ENCODE data around the gene NR2C1.
"Not testable (repeated sequence)": the region's sequence is repeated elsewhere in the genome, so short reads cannot be mapped to it uniquely, and the experiment has no call there.

NR2C1 gene

DNA sequence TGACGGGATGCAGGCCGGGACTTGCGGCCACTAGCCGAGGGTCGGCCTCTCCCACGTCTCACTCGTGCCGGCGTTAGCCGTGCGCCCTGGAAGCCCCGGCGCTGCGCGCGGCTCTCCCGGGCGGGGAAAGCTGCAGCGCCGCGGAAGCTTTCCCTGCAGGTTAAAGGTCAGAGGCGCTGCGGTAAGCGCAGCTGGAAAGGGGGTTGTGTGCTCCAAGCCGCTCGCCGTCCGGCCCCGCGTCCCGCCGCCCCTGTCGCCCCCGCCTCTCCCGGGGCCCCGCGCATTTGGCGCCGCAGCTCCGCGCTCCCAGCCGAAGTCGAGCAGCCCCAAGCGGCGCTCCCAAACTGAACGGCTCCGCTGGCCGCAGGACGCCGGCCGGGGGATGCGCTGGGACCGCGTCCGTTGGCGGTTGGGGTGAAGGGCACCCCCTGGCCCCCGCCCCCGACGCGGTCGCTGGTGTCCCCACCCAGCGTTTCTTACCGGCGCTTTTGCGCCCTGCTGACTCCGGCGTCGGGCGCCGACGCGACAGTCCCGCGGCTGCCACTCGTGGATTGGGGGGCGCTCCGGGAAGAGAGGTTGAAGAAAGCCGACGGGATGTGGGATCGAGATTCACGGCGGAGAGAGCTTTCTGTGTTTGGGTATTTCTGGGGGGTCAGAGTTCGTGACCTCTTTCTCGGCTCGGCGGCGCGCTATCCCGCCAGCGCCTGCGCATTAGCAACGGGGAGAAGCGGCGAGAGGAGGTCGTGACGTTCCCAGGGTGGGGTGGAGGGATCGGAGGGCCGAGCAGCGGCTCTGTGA lies at the start of gene NR2C1:
Gene NR2C1 (minus strand): TSS at position 719 of the 798 bp plus-strand sequence. CDS start 6,234 bp downstream, outside the sequence.
- DNase-seq: peak; percentile 91 to 93

DNA sequence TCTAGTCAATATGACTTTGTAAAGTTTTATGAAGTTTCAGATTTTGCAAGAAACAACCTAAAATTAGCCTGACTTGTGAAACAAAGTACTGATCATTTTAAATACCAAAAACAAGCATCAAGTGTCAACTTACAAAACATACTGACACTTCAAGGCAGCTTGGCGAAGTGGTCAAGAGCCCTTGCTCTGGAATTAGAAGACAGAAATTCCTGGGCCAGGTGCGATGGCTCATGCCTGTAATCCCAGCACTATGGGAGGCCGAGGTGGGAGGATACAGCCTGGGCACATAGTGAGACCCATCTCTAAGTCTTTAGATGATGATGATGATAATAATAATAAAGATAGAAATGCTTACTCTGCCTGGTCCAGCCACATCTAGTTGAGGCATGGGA lies 45.4 kb upstream of the NR2C1 start:
- no peak for DNase-seq

DNA sequence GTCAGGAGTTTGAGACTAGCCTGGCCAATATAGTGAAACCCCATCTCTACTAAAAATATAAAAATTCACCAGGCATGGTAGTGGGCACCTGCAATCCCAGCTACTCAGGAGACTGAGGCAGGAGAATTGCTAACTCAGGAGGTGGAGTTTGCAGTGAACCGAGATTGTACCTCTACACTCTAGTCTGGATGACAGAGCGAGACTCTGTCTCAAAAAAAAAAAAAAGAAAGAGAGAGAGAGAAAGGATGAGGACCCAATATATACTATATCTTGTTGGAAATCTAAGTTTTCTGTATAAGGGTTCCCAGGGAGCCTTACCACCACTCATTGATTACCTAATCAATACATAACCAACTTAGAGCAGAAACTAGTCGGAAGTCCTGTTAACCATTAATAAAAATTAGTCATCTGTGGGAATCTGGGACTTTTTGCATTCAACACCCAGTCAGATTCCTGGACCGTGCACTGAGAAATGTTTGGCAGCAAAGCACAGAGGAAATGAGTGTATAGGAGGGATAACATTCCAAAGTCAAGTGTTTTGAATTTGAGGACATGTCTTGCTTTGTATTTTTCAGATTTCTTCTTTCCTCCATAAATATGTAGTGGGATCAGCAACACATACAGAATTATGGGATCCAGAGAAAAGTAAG lies 44.8 kb upstream of the NR2C1 start:
- DNase-seq: no peak

- DNase-seq: peak; percentile 38 to 46
These were observed 43.8 kb upstream of the NR2C1 start for GRCh38 chr12:95117178-95117599.

- DNase-seq: no peak
These were observed 43.4 kb upstream of the NR2C1 start for GRCh38 chr12:95116773-95117172.

GRCh38 chr12:95116341-95116740 lies 42.9 kb upstream of the NR2C1 start:
- DNase-seq: no peak

- DNase-seq: no peak
These were observed 42.2 kb upstream of the NR2C1 start for GRCh38 chr12:95115641-95116040.

GRCh38 chr12:95114766-95115405 lies 41.5 kb upstream of the NR2C1 start:
- DNase-seq: no peak

DNA sequence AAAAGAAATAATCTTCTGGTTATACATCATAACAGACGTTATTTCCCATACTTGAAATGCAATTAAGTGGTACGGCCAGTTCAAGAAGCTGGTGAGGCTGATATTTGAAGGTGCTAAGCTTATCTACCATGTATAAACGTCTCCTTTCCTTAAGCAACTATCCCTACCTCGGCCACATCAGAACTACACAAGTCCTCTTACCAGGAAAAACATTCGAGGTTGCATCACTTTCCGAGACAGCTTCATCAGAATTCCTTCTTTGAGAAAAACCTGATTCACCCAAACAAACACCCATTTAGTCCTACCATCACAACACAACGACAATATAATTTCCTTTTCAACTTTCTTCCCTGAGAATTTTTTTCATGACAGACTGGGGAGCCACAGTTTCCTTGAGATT lies 33.9 kb upstream of the NR2C1 start:
- DNase-seq: no peak

DNA sequence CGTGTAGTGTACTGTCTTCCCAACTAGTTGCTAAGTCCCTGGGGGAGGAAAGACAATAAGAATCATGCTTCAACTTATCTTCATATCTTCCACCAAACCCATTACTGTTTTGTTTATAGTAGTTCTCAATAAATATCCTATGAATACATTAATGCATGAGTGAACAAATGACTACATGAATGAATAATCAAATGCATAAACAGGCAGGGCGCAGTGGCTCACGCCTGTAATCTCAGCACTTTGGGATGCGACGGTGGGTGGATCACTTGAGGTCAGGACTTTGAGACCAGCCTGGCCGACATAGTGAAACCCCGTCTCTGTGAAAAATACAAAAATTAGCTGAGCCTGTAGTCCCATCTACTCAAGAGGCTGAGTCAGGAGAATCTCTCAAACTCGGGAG lies 32.1 kb upstream of the NR2C1 start:
- DNase-seq: no peak

DNA sequence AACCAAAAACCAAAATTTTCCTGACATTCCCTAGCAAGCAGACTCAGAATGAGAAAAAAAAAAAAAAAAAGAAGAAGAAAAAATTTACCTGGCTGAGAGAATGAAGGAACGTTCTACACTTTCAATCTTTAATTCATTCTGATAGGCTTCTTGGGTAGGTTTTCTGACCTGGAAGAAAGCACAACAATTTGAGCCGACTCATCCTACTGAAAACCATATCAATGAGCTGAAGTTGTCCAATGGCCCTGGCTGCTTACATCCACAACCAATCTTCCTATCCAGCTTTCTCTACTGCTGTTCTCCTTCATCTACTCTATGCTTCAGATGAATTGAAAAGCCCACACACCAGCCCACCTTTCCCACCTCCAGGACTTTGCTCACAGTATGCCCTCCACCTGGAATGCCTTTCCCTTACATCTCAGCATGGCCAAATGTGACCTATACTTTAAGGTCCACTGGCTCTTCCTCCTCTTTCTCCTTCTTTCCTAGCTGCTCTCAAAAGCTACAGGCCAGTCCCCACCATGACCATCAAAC lies 31.6 kb upstream of the NR2C1 start:
- no peak for DNase-seq

DNA sequence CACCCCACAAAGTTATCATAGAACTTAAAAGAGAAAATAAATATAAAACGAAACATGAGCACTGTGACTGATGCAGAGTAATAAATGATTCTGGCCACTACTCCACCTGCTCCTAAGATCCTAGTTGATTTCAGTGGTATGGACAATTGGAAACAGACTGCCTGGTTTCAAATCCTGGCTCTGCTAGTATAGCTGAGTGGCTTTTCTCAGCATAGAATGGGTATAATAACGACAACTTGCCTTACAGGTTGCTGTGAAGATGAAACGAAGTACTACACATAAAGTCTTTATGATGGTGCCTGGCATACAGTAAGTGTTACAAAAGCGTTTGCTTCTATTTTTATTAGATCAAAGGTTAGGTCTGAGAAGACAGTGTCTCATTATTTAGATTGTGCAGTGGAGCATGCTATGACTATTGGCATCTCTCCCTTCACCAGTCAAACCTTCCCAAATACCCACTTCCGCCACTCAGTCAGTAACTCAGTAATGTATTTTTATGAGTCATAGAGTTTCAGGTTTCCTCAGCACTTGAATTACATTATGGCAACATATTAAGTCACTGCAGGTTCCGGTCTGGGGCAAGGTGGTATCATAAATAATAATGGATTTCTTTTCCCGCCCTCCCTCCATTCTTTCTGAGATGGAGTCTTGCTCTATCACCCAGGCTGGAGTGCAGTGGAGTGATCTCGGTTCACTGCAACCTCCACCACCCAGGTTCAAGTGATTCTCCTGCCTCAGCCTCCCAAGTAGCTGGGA lies 29.7 kb upstream of the NR2C1 start:
- peak in 1 of 2 experiments; percentile 40 for DNase-seq

- DNase-seq: not testable (repeated sequence)
These were observed 28.5 kb upstream of the NR2C1 start for GRCh38 chr12:95101957-95102356.

- DNase-seq: no peak
These were observed 27.1 kb upstream of the NR2C1 start for GRCh38 chr12:95100264-95101190.

DNA sequence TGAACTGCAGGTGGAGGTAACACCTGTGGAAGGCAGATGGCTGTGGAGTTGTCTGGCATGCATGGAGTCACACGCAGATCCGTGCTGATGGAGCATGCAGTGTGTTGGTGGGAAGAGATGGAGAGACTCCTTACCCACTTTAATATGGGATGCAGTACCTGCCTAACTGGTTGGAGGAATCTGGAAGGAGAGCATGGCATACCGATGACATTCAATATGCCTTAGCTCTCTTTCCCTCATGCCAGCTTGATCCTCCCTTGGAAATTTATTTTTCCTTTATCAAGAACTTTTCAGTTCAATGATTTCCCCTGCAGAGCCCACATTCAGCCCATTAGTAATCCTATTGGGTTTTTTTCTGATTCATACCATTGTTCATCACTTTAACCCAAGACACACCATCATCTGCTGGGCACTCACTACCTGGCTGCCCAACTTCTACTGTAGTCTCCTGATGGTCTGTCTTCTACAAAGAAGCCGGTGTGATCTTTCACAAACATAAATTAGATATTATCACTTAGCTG lies 25.9 kb upstream of the NR2C1 start:
- no peak for DNase-seq

- DNase-seq: no peak
These were observed 23.4 kb upstream of the NR2C1 start for GRCh38 chr12:95096852-95097251.

GRCh38 chr12:95096378-95096777 lies 23.0 kb upstream of the NR2C1 start:
- DNase-seq: no peak

GRCh38 chr12:95095866-95096265 lies 22.4 kb upstream of the NR2C1 start:
- DNase-seq: not testable (repeated sequence)

- no peak for DNase-seq
These were observed 16.0 kb upstream of the NR2C1 start for GRCh38 chr12:95089462-95089861.

DNA sequence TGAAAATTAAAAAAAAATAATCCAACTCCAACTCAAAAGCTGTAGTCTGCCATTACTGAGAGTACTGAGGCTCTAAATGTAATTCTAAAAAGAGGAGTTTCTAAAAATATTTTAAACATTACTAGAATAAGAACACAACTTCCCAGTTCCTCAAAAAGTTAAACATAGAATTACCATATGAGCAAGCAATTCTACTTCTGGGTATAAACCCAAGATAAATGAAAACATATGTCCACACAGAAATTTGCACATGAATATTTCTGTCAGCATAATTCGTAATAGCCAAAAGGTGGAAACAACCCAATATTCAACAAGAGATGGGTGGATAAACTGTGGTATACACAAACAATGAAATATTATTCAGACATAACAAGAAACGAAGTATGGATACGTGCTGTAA lies 15.0 kb upstream of the NR2C1 start:
- no peak for DNase-seq

DNA sequence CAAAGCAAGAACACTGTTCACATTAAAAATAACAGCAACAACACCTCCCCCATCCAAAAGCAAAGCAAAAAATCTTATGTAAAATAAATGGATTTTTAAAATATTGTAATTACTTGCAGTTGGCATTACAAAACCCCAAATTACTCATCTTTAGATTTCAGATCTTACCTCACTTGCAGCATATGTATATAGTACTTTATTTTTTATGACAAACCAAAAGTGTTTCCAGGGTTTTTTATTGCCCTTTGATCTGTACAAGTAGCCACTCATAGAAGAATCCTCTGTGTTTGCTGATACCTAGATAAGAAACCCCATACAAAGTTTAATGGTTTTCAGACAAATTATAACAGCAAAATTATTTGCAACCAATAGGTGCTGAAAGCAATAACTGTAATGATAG lies 12.2 kb upstream of the NR2C1 start:
- no peak for DNase-seq

- no peak for DNase-seq
These were observed 10.5 kb upstream of the NR2C1 start for GRCh38 chr12:95083938-95084337.
